GM21786 (cell line): ENCODE results near the gene SOWAHB.
"Not testable (repeated sequence)": the region's sequence is repeated elsewhere in the genome, so short reads cannot be mapped to it uniquely, and the experiment has no call there.

ENCODE experiments used
- ATAC-seq: cut with Tn5 transposase; IDR thresholded peaks from one replicate; pipeline ENCODE4 v1.9.1; 2021; ENCODE audit not compliant: unreplicated experiment

The SOWAHB gene

DNA sequence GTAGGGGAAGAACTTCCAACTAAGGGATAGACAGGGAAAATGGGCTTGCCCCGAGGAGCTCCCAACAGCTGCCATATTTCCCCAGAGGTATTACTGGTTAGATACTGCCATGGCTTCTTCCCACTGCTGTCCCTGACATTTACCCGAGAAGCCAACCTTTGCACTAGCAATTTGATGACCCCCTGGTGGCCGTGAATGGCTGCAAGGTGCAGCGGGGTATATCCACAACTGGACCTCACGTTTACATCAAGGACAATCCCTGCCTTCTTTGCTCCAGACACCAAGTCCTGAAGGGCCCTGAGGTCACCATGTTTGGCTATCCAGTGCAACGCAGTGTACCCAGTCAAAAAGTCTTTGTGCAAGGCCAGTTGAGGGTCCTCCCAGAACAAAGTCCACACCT, 2.3 kb downstream of the SOWAHB start:
- ATAC-seq, result no peak

DNA sequence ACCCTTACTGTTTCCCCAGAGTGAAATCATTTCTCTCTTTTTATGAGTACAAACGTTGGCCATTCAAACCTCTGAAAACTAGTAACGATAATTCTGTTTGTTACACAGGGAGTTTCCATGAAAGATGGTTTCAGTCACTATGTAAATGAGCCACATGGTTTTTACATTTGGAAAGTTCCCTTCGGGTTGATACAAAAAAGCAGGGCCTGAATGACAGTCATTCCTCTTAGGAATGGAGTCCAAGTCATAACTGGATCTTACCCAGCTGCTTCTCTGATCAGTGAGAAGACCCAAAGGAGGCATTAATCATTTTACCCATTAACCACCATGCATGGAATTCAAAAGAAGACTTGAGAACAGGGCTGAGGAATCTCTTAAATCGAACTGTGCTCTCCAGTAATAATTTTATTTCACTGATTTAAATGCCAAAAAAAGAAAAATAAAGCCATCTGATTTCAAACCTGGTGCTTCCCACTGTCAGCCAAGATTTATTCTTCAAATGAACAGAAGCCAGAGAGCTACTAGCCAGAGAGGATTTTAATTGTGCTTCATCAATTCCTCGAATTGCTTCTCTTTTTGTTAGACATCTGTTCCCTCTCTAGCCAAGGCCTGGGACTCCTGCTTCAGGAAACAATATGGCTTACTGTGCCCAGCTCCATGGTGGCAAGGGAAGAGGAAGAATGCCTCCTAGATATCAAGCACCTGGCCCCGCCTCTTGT, 3.2 kb downstream of the SOWAHB start:
- no peak for ATAC-seq

DNA sequence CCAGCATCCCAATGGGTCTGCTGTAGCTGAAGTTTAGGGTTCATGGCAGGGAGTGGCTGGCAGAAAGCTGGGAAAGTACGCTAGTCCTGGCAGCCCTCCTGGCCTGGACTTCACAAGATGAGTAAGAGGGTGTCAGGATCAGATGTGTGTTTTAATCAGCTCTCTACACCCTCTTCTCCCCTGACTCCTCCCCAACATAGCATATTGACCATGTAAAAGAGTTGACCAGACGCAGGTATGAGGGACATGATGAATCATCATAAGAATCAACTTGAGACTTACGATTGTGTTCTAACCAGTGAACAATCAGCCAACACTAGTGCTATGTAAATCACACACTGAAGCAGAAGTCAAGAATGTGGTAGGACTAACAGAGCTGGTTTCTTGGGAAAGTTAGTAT, 5.3 kb downstream of the SOWAHB start:
- ATAC-seq, result no peak

DNA sequence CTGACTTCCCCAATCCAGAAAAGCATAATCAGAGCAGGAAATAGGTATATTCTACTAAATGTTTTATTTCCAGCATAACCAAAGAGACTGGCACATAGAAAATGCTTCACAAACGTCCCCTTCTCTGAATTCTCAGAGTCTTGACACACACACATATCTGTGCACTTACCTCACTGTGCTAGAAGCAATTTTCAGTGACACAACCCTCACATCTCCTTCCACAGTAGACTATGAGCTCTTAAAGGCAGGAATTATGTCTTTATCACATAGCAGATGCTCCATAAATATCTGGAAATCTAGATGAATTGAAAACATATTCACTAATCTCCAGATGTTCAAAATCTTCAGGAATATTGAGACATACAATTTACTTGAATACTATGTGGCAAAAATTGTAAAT, 5.9 kb downstream of the SOWAHB start:
- ATAC-seq, result no peak

DNA sequence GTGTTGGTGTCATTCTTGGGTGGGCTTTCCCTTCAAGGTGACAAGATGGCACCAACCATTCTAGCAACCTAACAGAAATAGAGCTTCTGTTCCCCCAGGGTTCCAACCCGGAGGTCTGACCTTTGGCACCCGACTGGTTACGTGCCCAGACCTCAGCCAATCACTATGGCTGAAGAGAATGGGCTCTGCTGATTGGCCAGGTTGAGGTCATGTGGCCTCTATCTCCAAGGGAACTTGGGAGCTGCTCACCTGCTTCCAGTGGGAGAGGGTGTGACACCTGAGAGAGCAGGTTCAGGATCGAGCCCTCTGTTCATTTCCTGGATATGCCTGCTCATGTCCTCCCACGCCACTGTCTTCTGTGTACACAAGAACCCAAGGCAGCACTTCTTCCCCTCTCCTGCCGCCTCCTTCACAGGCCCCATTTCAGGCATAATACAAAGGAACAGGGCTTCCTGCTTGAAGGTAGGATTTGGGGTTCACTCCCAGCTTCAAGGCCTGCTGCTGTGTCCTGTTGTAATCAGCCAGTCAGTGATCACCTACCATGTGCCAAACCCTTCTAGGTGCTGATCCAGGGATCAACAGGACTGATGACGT, 11.0 kb downstream of the SOWAHB start:
- ATAC-seq, result no peak

DNA sequence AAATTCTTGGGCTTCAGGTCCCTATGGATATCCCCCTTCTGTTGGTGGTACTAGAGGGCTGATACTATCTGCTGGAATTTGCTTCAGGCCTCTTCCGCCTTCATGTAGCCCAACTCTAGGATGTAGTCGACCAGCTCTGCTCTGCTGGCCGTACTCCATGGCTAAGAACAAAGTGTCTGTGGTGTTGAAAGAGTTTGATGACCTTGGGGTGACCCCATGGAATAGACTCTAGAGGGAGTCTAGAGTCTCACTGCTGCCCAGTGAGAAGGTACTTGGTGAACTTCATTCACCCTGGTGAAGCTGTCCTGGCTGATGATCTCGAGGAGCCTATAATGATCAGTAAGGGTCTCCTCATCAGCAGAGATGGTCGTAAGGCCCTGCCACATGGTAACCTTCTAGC, 11.7 kb downstream of the SOWAHB start:
- no peak for ATAC-seq

DNA sequence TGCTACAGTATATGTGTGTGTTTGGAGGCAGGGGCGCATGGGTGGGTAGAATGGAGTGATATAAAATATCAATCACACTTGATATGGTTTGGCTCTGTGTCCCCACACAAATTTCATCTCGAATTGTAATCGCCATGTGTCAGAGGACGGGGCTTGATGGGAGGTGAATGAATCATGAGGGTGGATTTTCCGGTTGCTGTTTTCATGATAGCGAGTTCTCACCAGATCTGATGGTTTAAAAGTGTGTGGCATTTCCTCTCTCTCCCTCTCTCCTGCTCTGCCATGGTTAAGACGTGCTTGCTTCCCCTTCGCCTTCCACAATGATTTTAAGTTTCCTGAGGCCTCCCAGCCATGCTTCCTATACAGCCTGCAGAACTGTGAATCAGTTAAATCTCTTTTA, 14.8 kb downstream of the SOWAHB start:
- no peak for ATAC-seq

DNA sequence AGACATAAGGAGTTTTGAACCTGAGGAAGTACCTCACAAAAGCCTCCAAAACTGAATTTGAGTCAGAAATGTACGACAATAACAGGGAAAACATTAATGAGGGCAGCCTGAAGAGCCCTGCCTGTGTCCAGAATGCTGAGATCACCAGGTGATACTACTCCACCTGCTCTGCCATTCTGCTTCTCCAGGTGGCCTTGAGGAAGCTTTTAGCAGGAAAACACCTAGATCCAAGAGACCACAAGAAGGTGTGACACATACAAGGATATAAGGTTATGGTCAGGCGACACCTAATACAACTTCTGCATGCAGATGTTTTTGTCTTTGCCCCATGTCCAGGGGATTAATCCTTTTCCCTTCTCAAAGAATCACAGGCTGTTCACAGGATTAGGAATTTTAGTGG, 15.3 kb downstream of the SOWAHB start:
- no peak for ATAC-seq

DNA sequence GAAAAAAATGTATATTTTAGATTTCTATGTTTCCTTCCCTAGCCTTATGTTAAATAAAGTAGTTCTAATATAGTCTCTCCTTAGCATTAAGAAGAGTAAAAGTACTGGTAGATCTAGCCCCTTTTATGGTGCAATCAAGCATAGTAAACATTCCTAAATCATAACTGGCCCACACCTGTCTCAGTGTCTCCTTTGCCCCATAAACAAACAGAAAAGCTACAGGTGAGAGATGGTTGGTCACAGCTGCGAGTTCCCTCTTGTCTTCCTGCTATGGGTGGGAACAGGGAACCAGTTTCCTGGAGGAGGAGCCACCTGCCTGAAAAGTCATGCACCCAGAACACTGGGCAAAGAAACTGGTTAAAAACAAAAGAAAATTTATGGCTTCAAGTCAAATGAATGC, 16.6 kb downstream of the SOWAHB start:
- ATAC-seq, result no peak

DNA sequence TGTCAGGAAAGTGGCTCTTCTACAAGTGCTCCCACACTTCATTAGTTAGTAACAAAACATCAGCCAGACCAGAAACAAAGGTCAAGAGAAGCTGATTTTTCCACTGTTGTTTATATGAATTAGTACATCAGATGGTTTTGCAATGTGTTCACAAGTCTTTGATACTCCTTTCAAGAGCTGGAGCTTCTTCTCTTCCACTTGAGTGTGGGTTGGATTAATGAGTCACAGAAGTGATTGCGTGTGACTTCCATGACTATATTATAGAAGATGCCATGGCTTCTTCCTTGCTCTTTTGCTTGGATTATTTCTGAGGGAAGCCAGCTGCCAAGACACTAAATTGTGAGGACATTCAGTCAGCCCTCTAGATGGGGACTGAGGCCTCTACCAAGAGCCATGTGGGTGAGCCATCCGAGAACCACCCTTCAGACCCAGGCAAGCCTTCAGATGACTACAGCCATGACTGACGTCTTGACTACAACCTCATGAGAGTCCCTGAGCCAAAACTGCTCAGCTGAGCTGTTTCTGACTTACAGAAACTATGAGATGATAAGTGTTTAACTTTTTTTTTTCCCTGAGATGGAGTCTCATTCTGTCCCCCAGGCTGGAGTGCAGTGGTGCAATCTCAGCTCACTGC, 18.1 kb downstream of the SOWAHB start:
- ATAC-seq, result no peak

DNA sequence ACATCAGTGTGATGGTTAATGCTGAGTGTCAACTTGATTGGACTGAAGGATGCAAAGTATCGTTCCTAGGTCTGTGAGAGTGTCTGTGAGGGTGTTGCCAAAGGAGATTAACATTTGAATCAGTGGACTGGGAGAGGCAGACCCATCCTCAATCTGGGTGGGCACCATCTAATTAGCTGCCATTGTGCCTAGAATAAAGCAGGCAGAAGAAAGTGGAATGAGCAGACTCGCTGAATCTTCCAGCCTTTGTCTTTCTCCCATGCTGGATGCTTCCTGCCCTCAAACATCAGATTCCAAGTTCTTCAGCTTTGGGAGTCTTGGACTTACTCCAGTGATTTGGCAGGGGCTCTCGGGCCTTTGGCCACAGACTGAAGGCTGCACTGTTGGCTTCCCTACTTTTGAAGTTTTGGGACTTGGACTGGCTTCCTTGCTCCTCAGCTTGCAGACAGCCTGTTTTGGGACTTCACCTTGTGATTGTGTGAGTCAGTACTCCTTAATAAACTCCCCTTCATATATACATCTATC, 19.2 kb downstream of the SOWAHB start:
- ATAC-seq, result not testable (repeated sequence)

DNA sequence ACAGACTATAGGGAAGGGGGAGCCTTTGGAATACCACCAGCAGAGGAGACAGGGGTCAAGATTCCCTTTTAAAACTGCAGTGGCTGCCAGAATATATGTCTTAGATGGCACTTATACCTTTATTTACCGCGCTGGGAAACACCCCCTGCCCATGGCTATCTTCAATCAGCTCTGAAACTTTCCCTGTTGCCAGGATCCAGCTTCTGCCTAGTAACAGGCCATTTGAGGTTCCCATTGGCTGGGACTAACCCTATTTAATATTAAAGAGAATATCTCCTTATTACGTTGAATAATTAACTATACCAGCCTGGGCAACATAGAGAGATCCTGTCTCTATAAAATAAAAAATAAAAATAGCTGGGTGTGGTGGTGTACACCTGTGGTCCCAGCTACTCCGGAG, 23.8 kb downstream of the SOWAHB start:
- ATAC-seq, result no peak

DNA sequence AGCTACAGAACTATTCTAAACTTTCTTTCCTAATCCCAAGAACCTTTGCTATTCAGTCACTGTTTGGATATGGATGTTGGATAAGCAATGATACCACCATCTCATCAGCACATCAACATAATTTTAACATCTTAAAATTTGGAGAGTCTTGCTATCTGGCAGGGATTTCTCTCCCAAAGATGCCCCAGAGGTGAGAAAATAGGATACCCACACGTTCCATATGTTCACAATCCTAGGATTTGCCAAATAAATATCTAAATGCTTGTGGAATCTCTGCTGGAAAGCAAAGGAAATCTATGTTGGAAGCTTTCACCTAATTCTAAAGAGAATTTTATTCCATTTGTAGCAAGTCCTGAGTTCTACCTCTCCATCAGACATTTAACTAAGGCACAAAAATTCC, 24.4 kb downstream of the SOWAHB start:
- ATAC-seq, result no peak

DNA sequence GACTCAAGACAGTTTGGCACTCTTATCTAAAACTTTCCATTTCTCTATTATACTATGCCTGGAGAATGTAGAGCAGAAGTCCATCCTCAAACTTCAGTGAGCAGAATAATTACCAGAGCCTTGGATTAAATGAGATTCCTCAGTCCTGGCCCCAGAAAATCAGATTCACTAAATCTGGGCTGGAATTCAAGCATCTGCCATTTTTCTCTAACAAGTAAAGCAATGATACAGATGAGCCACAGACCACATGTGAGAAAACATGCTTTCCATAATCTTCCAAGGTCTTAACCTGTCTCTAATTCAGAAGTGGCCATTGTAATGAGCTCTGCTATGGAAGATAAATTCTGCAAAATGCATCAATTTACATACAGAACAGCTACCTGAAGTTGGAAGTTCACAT, 25.4 kb downstream of the SOWAHB start:
- no peak for ATAC-seq

DNA sequence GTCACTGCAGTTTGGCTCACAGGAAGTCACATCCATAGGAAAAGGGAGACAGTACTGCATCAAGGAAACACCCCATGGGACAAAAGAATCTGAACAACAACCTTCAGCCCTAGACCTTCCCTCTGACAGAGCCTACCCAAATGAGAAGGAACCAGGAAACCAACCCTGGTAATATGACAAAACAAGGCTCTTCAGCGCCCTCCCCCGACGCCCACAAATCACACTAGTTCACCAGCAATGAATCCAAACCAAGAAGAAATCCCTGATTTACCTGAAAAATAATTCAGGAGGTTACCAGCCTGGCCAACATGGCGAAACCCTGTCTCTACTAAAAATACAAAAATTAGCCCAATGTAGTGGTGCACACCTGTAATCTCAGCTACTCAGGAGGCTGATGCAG, 29.2 kb downstream of the SOWAHB start:
- ATAC-seq, result not testable (repeated sequence)

DNA sequence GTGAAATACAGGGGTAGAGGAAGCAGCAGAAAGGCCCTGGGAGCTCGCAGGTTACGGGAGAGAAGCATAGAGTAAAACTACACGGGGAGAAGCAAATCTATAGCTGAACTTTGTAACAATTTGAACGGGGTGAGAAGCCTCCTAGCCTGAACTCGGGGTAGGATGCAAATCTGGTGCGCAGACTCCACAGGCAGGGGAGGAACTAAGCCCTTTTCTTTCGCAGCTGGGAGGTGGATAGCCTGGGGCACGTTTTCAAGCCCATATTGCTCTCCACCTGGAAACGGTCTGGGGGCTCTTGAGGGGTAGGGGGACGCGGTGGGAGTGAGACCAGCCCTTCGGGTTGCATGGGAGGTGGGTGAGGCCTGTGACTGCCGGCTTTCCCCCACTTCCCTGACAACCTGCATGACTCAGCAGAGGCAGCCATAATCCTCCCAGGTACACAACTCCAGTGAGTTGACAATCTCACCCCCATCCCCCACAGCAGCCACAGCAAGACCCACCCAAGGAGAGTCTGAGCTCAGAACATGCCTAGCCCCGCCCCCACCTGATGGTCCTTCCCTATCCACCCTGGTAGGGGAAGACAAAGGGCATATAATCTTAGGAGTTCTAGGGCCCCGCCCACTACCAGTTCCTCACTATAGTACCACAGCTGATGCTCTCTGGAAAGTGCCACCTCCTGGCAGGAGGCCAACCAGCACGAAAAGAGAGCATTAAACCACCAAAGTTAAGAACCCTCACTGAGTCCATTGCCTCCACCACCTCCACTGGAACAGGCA, 29.9 kb downstream of the SOWAHB start:
- ATAC-seq, result no peak

DNA sequence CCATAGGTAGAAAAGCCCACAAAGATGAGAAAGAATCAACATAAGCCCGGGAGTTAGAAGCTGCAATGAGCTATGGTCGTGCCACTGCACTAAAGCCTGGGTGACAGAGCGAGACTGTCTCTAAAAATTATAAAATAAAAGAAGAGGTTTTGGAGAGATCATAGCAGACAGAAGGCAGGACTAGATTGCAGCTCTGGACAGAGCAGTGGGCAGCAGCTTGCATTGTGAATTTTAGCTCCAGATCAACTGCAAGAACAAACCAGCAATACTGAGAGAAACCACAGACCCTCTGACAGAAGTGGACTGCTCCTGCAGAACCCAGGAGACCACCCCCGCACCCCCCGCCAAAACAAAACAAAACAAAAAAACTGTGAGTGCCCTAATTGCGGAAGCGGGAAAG, 30.6 kb downstream of the SOWAHB start:
- no peak for ATAC-seq

DNA sequence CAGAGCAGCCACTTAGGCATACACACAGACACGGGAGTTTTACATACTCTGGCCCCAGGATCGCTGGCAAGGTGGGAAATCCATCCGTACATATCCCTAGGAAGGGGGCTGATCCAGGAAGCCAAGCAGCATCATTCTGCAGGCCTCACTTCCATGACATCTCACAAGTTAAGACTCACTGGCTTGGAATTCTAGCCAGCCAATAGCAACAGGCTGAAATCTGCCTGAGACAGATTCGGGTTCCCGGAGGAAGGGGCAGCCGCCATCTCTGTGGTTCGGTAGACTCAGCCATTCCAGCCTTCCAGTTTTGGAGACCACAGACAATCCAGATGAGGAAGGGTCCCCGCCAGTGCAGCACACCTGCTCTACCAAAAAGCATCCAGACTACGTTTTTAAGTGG, 31.3 kb downstream of the SOWAHB start:
- no peak for ATAC-seq

DNA sequence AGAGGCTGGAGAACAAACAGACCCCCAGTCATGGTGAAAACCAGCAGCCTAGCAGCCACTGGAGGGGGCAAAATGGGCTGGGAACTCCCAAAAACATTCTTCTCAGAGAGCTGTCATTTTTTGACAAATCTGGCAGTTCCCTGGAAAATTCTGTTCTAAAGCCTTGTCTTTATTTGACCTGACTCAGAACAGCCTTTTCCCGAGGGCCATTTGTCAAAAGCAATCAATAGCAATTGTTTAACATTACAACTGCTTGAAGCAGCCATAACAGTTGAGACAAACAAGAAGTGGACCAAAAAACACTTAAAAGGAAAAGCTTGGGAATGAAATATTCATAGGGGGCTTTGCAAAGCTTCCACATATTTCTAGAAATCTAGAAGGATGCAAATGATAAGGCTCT, 39.6 kb downstream of the SOWAHB start:
- no peak for ATAC-seq

DNA sequence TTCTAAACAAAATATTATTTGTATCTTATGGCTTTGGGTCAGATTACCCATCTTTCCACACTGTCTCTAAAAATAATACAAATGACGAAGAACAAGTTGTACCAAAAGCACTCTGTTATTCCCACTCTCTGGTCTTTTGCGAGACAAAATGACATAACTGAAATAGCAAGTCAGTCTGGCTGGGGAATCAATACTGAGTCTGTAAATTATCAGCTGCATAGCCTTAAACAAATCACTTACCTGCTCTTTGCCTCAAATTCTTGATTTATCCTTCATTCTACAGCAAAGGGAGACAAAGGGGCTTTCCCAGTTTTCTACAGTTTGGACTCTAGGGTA, 40.9 kb downstream of the SOWAHB start:
- no peak for ATAC-seq

DNA sequence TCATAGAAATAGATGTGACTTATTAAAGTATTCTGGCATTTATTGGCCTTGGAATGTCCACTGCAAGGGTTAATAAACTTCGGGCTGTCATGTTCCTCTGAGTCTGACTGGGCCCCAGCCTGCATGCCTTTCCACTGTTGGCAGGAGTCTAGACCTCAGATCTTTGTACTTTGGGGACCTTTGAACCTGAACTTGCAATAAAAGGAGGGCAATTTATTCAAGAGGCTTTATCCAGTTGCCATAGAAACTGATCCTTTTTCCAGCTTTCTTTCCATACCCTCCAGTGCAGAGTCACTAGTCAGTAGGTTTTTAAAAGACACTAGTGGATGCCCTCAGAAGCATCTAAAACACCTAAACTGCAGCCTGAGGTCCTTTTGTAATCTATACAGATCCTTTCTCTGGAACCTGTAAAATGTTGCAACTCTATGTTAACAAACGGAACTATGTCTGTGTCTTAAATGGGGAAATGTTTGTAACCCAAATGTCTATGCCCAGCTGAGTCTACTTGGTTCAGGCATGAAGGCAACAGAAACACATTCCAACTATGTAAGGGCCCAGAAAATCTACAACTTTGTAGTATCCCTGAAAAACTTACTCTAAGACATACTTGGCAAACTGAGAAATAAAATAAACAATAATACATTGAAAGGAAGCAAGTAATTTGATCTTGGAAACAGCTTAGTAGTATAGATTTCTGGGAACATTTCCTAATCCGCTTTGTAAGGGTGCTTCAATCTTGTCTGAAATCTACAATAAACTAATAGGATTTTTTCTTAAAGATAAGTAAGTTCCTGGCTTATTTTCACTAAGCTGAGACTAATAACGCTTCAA, 41.5 kb downstream of the SOWAHB start:
- ATAC-seq, result no peak
